GM04503 (cell line): Measurements from ENCODE around the gene EFHC1.
"Not testable (repeated sequence)": the region's sequence is repeated elsewhere in the genome, so short reads cannot be mapped to it uniquely, and the experiment has no call there.

Experiments
- DNase-seq: peaks from one replicate; pipeline ENCODE4 v3.0.0-alpha.2; 2012; ENCODE audit warnings: low read depth

EFHC1 gene

GRCh38 chr6:52438926-52439325 lies 18.8 kb downstream of the EFHC1 start:
- no peak for DNase-seq

- DNase-seq: no peak
Measured at GRCh38 chr6:52454556-52454955, 34.4 kb downstream of the EFHC1 start.

GRCh38 chr6:52457096-52457495 lies 37.0 kb downstream of the EFHC1 start:
- DNase-seq: no peak

- not testable (repeated sequence) for DNase-seq
Measured at GRCh38 chr6:52461194-52461593, 41.1 kb downstream of the EFHC1 start.

GRCh38 chr6:52474173-52474572 lies 54.0 kb downstream of the EFHC1 start:
- DNase-seq: no peak

GRCh38 chr6:52475307-52475706 lies 55.2 kb downstream of the EFHC1 start:
- no peak for DNase-seq

- no peak for DNase-seq
Measured at GRCh38 chr6:52482903-52483670, 62.9 kb downstream of the EFHC1 start.

GRCh38 chr6:52483671-52484003 lies 63.5 kb downstream of the EFHC1 start:
- no peak for DNase-seq

- no peak for DNase-seq
Measured at GRCh38 chr6:52489881-52490280, 69.7 kb downstream of the EFHC1 start.

- DNase-seq: no peak
Measured at GRCh38 chr6:52491203-52492069, 71.3 kb downstream of the EFHC1 start.

- no peak for DNase-seq
Measured at GRCh38 chr6:52493669-52494068, 73.5 kb downstream of the EFHC1 start.

GRCh38 chr6:52494298-52495072 lies 74.3 kb downstream of the EFHC1 start:
- DNase-seq: no peak

- no peak for DNase-seq
Measured at GRCh38 chr6:52495922-52496321, 75.8 kb downstream of the EFHC1 start.

GRCh38 chr6:52496631-52497030 lies 76.5 kb downstream of the EFHC1 start:
- no peak for DNase-seq

GRCh38 chr6:52497652-52498408 lies 77.7 kb downstream of the EFHC1 start:
- no peak for DNase-seq

- no peak for DNase-seq
Measured at GRCh38 chr6:52498538-52499017, 78.4 kb downstream of the EFHC1 start.

- DNase-seq: no peak
Measured at GRCh38 chr6:52499026-52499425, 78.9 kb downstream of the EFHC1 start.

- DNase-seq: no peak
Measured at GRCh38 chr6:52499681-52500236, 79.6 kb downstream of the EFHC1 start.

- no peak for DNase-seq
Measured at GRCh38 chr6:52500238-52501129, 80.3 kb downstream of the EFHC1 start.

GRCh38 chr6:52502306-52503029 lies 82.3 kb downstream of the EFHC1 start:
- no peak for DNase-seq
